PFSK-1 (cell line): Measurements from ENCODE around the gene PSMA6.

ENCODE experiments used
- POLR2AphosphoS5 ChIP-seq: IDR thresholded peaks from 2 replicates; pipeline ENCODE4 v1.6.1; 2012; ENCODE audit warnings: low read depth, mild to moderate bottlenecking, control low read depth, low read length, moderate library complexity
- SIN3A ChIP-seq: IDR thresholded peaks from 2 replicates; pipeline ENCODE4 v1.6.1; 2012; ENCODE audit warnings: mild to moderate bottlenecking, low read length, moderate library complexity, borderline replicate concordance; ENCODE audit not compliant: insufficient read depth
- TAF1 ChIP-seq: IDR thresholded peaks from 2 replicates; pipeline ENCODE4 v1.6.1; 2012; ENCODE audit warnings: low read length, control low read depth, borderline replicate concordance; ENCODE audit not compliant: insufficient read depth
- TF ChIP-seq, protein P1 (sequence below), 2 experiments: IDR thresholded peaks; 2 replicates each; pipeline versions ENCODE4 v1.6.1 to v1.8.0; 2011 to 2012; ENCODE audit warnings: low read depth in 2 of 2, low read length in 2 of 2, control low read depth in 1 of 2, inconsistent platforms in 1 of 2, mild to moderate bottlenecking in 1 of 2, moderate library complexity in 1 of 2; ENCODE audit not compliant: insufficient read depth in 1 of 2

DNA sequence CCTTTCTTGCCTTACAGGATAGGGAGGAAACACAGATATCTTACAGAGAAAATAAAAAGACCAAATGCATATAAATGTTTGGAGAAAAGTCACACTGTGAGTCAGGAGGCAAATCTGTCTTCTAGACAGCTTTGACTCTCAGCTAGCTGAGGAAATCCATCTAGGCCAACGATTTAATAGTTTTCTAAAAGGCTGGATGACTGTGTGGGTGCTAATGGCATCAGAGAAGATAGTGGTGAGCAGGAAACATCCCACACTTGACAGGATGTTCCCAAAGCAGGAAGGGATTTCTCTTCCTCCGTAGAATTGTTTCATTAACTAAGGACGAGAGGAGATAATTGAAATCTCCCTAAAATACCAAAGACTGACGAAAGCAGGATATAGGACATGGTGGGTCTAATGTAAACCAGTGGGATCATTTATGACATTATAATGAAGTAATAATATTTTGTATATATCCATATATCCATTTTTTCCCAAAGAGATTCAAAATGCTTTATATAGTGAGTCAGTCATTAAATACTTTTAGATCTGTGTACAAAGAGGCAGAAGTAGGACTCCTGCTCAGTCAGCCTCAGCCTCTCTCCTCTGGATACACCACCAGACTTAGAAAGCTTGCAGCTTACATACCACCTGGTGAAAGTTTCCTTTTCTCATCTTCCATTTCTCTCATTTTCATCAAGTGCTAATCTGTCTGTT lies 44.3 kb upstream of the PSMA6 start:
- TF ChIP-seq POLR2AphosphoS5, result no peak
- TF ChIP-seq, protein P1, sequence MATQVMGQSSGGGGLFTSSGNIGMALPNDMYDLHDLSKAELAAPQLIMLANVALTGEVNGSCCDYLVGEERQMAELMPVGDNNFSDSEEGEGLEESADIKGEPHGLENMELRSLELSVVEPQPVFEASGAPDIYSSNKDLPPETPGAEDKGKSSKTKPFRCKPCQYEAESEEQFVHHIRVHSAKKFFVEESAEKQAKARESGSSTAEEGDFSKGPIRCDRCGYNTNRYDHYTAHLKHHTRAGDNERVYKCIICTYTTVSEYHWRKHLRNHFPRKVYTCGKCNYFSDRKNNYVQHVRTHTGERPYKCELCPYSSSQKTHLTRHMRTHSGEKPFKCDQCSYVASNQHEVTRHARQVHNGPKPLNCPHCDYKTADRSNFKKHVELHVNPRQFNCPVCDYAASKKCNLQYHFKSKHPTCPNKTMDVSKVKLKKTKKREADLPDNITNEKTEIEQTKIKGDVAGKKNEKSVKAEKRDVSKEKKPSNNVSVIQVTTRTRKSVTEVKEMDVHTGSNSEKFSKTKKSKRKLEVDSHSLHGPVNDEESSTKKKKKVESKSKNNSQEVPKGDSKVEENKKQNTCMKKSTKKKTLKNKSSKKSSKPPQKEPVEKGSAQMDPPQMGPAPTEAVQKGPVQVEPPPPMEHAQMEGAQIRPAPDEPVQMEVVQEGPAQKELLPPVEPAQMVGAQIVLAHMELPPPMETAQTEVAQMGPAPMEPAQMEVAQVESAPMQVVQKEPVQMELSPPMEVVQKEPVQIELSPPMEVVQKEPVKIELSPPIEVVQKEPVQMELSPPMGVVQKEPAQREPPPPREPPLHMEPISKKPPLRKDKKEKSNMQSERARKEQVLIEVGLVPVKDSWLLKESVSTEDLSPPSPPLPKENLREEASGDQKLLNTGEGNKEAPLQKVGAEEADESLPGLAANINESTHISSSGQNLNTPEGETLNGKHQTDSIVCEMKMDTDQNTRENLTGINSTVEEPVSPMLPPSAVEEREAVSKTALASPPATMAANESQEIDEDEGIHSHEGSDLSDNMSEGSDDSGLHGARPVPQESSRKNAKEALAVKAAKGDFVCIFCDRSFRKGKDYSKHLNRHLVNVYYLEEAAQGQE (IDR thresholded peaks at IDR 0.05; ENCODE audit: insufficient read depth in 1 of 2, low read depth in 2 of 2, low read length in 2 of 2), result no peak
- no peak for TF ChIP-seq TAF1
- TF ChIP-seq SIN3A, result no peak
